HEK293 (cell line): ENCODE results near the gene FOXF1.

Experiments
- BCL11A ChIP-seq: fragments of 450-650 bp; formaldehyde crosslinking; IDR thresholded peaks from 2 replicates; pipeline ENCODE4 v1.5.1; 2016; ENCODE audit warnings: low read depth, missing biosample characterization, missing genetic modification characterization
- KLF8 ChIP-seq: fragments of 450-650 bp; formaldehyde crosslinking; IDR thresholded peaks from 2 replicates; pipeline ENCODE4 v1.5.1; 2016; ENCODE audit warnings: missing biosample characterization, missing genetic modification characterization
- SCRT2 ChIP-seq: fragments of 450-650 bp; formaldehyde crosslinking; IDR thresholded peaks from 2 replicates; pipeline ENCODE4 v1.5.1; 2016; ENCODE audit warnings: missing biosample characterization, missing genetic modification characterization
- ZIC2 ChIP-seq: fragments of 450-650 bp; formaldehyde crosslinking; IDR thresholded peaks from 2 replicates; pipeline ENCODE4 v1.5.1; 2016; ENCODE audit warnings: missing biosample characterization, missing genetic modification characterization
- ZNF16 ChIP-seq: fragments of 450-650 bp; formaldehyde crosslinking; IDR thresholded peaks from 2 replicates; pipeline ENCODE4 v1.5.1; 2016; ENCODE audit warnings: low read depth, missing biosample characterization, missing genetic modification characterization
- ZNF394 ChIP-seq: fragments of 450-650 bp; formaldehyde crosslinking; IDR thresholded peaks from 2 replicates; pipeline ENCODE4 v1.5.1; 2016; ENCODE audit warnings: missing biosample characterization, missing genetic modification characterization, mild to moderate bottlenecking, moderate library complexity, borderline replicate concordance
- ZNF423 ChIP-seq: fragments of 450-650 bp; formaldehyde crosslinking; IDR thresholded peaks from 2 replicates; pipeline ENCODE4 v1.5.1; 2016; ENCODE audit warnings: missing biosample characterization, missing genetic modification characterization
- ZNF549 ChIP-seq: fragments of 450-650 bp; IDR thresholded peaks from 2 replicates; pipeline ENCODE4 v1.5.1; 2018; ENCODE audit warnings: missing biosample characterization, missing genetic modification characterization, mild to moderate bottlenecking, inconsistent platforms, moderate library complexity
- ZNF664 ChIP-seq: fragments of 450-650 bp; formaldehyde crosslinking; IDR thresholded peaks from 2 replicates; pipeline ENCODE4 v1.5.1; 2016; ENCODE audit warnings: missing biosample characterization, missing genetic modification characterization
- ZNF747 ChIP-seq: fragments of 450-650 bp; formaldehyde crosslinking; IDR thresholded peaks from 2 replicates; pipeline ENCODE4 v1.5.1; 2016; ENCODE audit warnings: missing biosample characterization, missing genetic modification characterization
- TF ChIP-seq, protein P1 (sequence below): fragments of 450-650 bp; formaldehyde crosslinking; IDR thresholded peaks from 2 replicates; pipeline ENCODE4 v1.5.1; 2016; ENCODE audit warnings: missing biosample characterization, missing genetic modification characterization

DNA sequence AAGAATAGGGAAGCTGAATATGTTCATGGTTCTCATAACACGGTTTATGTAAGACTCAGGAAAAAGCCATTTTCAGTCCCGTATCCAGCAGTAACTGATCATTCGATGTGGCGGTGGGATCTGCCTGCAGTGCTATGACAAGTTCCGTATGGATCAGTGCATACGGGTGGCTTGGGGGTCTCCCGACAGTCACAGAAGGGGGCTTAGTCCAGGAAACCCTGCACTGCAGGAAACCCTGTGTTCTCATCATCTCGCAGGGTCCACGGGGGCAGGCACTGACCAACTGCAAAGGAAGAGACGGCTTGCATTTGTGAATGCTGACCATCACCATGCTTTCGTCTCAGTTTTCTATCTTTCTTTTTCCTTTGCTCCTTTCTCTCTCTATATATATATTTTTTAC lies 37.0 kb downstream of the FOXF1 start:
- TF ChIP-seq ZNF16 (tag by site-specific recombination) (no peak), KLF8 (tag by site-specific recombination) (no peak), SCRT2 (no peak), ZIC2 (tag by site-specific recombination) (no peak), ZNF747 (tag by site-specific recombination) (no peak), ZNF394 (tag by site-specific recombination) (no peak), ZNF549 (tag by site-specific recombination) (no peak), BCL11A (tag by site-specific recombination) (no peak), ZNF664 (no peak), ZNF423 (tag by site-specific recombination) (no peak)
- TF ChIP-seq, protein P1, sequence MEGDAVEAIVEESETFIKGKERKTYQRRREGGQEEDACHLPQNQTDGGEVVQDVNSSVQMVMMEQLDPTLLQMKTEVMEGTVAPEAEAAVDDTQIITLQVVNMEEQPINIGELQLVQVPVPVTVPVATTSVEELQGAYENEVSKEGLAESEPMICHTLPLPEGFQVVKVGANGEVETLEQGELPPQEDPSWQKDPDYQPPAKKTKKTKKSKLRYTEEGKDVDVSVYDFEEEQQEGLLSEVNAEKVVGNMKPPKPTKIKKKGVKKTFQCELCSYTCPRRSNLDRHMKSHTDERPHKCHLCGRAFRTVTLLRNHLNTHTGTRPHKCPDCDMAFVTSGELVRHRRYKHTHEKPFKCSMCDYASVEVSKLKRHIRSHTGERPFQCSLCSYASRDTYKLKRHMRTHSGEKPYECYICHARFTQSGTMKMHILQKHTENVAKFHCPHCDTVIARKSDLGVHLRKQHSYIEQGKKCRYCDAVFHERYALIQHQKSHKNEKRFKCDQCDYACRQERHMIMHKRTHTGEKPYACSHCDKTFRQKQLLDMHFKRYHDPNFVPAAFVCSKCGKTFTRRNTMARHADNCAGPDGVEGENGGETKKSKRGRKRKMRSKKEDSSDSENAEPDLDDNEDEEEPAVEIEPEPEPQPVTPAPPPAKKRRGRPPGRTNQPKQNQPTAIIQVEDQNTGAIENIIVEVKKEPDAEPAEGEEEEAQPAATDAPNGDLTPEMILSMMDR, result no peak
